Measurements from ENCODE around the gene AKAP8.

DNA sequence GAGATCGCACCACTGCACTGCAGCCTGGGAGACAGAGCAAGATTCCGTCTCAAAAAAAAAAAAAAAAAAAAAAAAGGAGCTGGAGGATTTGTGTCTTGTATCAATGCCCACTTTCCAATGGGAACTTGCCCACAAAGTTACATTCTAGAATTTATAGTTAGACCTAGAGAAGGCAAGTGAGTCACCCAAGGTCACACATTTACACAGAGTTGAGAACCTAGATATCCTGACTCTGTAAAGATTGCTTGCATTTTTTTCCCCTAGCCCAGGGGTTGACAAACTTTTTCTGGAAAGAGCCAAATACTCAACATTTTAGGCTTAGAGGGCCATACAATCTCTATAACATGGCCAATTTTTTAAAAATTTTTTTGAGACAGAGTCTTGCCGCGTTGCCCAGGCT lies 39.5 kb downstream of the AKAP8 start:
- no peak for TF ChIP-seq POLR2A (IDR thresholded peaks at IDR 0.05)
- TF ChIP-seq, protein P1, sequence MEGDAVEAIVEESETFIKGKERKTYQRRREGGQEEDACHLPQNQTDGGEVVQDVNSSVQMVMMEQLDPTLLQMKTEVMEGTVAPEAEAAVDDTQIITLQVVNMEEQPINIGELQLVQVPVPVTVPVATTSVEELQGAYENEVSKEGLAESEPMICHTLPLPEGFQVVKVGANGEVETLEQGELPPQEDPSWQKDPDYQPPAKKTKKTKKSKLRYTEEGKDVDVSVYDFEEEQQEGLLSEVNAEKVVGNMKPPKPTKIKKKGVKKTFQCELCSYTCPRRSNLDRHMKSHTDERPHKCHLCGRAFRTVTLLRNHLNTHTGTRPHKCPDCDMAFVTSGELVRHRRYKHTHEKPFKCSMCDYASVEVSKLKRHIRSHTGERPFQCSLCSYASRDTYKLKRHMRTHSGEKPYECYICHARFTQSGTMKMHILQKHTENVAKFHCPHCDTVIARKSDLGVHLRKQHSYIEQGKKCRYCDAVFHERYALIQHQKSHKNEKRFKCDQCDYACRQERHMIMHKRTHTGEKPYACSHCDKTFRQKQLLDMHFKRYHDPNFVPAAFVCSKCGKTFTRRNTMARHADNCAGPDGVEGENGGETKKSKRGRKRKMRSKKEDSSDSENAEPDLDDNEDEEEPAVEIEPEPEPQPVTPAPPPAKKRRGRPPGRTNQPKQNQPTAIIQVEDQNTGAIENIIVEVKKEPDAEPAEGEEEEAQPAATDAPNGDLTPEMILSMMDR (IDR thresholded peaks at IDR 0.05) = no peak

Data from esophagus squamous epithelium (tissue), 4 donors.